MM.1S (cell line): ENCODE results near the gene GAB3.

Experiments used
- DNase-seq: peaks from one replicate; pipeline ENCODE4 v3.0.0-alpha.2; 2015
- H2AFZ ChIP-seq: fragments of 300-600 bp; sonication (generic); 2 replicates; pipeline ENCODE4 v1.6.0; 2016; ENCODE audit warnings: antibody characterized with exemption, low read length
- H3F3A ChIP-seq: fragments of 300-600 bp; sonication (generic); 2 replicates; pipeline ENCODE4 v1.6.1; 2016; ENCODE audit warnings: mild to moderate bottlenecking, antibody characterized with exemption, low read length, moderate library complexity, mixed read lengths; ENCODE audit not compliant: insufficient read depth
- H3K27ac ChIP-seq: fragments of 300-600 bp; sonication (generic); 2 replicates; pipeline ENCODE4 v1.5.1; 2016; ENCODE audit warnings: mild to moderate bottlenecking, low read length
- H3K27me3 ChIP-seq: fragments of 300-600 bp; sonication (generic); replicated peaks from 2 replicates; pipeline ENCODE4 v1.6.0; 2016; ENCODE audit warnings: low read length; ENCODE audit not compliant: insufficient read depth
- H3K36me3 ChIP-seq: fragments of 300-600 bp; sonication (generic); replicated peaks from 2 replicates; pipeline ENCODE4 v1.6.1; 2016; ENCODE audit warnings: mild to moderate bottlenecking, low read length, mixed read lengths; ENCODE audit not compliant: insufficient read depth
- H3K4me1 ChIP-seq: fragments of 300-600 bp; sonication (generic); 2 replicates; pipeline ENCODE4 v1.6.1; 2016; ENCODE audit warnings: low read length, mixed read lengths
- H3K4me2 ChIP-seq: fragments of 300-600 bp; sonication (generic); 2 replicates; pipeline ENCODE4 v1.6.0; 2016; ENCODE audit warnings: low read depth, low read length
- H3K4me3 ChIP-seq: fragments of 300-600 bp; sonication (generic); 2 replicates; pipeline ENCODE4 v1.5.1; 2016; ENCODE audit warnings: low read length, mixed read lengths
- H3K79me2 ChIP-seq: fragments of 300-600 bp; sonication (generic); 2 replicates; pipeline ENCODE4 v1.6.1; 2016; ENCODE audit warnings: mixed run types, low read length, mixed read lengths
- H3K9ac ChIP-seq: fragments of 300-600 bp; sonication (generic); 2 replicates; pipeline ENCODE4 v1.6.1; 2016; ENCODE audit warnings: low read length, mixed read lengths
- H3K9me2 ChIP-seq: fragments of 300-600 bp; sonication (generic); replicated peaks from 2 replicates; pipeline ENCODE4 v1.6.1; 2016; ENCODE audit warnings: mild to moderate bottlenecking, low read length, mixed read lengths; ENCODE audit not compliant: insufficient read depth
- H3K9me3 ChIP-seq: fragments of 300-600 bp; sonication (generic); replicated peaks from 2 replicates; pipeline ENCODE4 v1.6.1; 2016; ENCODE audit warnings: mild to moderate bottlenecking, low read length, mixed read lengths; ENCODE audit not compliant: insufficient read depth
- H4K20me1 ChIP-seq: fragments of 300-600 bp; sonication (generic); 2 replicates; pipeline ENCODE4 v1.6.1; 2016; ENCODE audit warnings: mild to moderate bottlenecking, low read length, moderate library complexity, mixed read lengths; ENCODE audit not compliant: insufficient read depth
- EZH2 ChIP-seq: fragments of 300-600 bp; sonication (generic); optimal IDR thresholded peaks from 2 replicates; pipeline ENCODE3; 2017; ENCODE audit warnings: low read depth, mild to moderate bottlenecking, antibody characterized with exemption, low read length, mixed read lengths
- EZH2phosphoT487 ChIP-seq: fragments of 300-600 bp; sonication (generic); IDR thresholded peaks from 2 replicates; pipeline ENCODE4 v1.6.1; 2018; ENCODE audit warnings: antibody characterized with exemption, low read length
- TF ChIP-seq, protein P1 (sequence below): fragments of 300-600 bp; sonication (generic); IDR thresholded peaks from 2 replicates; pipeline ENCODE4 v1.5.1; 2016; ENCODE audit warnings: antibody characterized with exemption, low read length, mixed read lengths

GAB3 gene

GRCh38 chrX:154780968-154781367 lies 30.1 kb upstream of the GAB3 start:
- Histone ChIP-seq H3K4me3 (no peak overlapping the region), H2AFZ (no peak overlapping the region), H3K36me3 (no peaks in the 10 kb centered on the region; the same call in 1 of the 2 replicates), H3K9me3 (no peaks in the 10 kb centered on the region), H3K27me3 (no peaks in the 10 kb centered on the region), H3K79me2 (no peaks in the 10 kb centered on the region), H3F3A (peaks cover 13% of the 10 kb centered on the region), H4K20me1 (no peaks in the 10 kb centered on the region), H3K4me2 (no peak overlapping the region), H3K27ac (no peak overlapping the region), H3K4me1 (peaks cover 28% of the 10 kb centered on the region), H3K9me2 (no peaks in the 10 kb centered on the region), H3K9ac (no peak overlapping the region)
- TF ChIP-seq EZH2phosphoT487 = no peak
- no peak for TF ChIP-seq EZH2
- TF ChIP-seq, protein P1, sequence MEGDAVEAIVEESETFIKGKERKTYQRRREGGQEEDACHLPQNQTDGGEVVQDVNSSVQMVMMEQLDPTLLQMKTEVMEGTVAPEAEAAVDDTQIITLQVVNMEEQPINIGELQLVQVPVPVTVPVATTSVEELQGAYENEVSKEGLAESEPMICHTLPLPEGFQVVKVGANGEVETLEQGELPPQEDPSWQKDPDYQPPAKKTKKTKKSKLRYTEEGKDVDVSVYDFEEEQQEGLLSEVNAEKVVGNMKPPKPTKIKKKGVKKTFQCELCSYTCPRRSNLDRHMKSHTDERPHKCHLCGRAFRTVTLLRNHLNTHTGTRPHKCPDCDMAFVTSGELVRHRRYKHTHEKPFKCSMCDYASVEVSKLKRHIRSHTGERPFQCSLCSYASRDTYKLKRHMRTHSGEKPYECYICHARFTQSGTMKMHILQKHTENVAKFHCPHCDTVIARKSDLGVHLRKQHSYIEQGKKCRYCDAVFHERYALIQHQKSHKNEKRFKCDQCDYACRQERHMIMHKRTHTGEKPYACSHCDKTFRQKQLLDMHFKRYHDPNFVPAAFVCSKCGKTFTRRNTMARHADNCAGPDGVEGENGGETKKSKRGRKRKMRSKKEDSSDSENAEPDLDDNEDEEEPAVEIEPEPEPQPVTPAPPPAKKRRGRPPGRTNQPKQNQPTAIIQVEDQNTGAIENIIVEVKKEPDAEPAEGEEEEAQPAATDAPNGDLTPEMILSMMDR = no peak
- DNase-seq = no peak

- H3K4me1 ChIP-seq = peaks cover 11% of the 10 kb centered on the region
- H3K4me3 ChIP-seq = no peak overlapping the region
- no peaks in the 10 kb centered on the region for H3K27me3 ChIP-seq
- H3K36me3 ChIP-seq = no peaks in the 10 kb centered on the region; the same call in 1 of the 2 replicates
- no peak overlapping the region for H3K9ac ChIP-seq
- H3K79me2 ChIP-seq = no peaks in the 10 kb centered on the region
- no peaks in the 10 kb centered on the region for H4K20me1 ChIP-seq
- H3K9me3 ChIP-seq = no peaks in the 10 kb centered on the region
- H2AFZ ChIP-seq = no peak overlapping the region
- peaks cover 13% of the 10 kb centered on the region for H3F3A ChIP-seq
- TF ChIP-seq EZH2 (no peak), EZH2phosphoT487 (no peak)
- TF ChIP-seq, protein P1 = no peak
- H3K9me2 ChIP-seq = no peaks in the 10 kb centered on the region
- no peak overlapping the region for H3K27ac ChIP-seq
- no peak for DNase-seq
- H3K4me2 ChIP-seq = no peak overlapping the region
Measured at GRCh38 chrX:154779261-154779660, 28.4 kb upstream of the GAB3 start.

DNA sequence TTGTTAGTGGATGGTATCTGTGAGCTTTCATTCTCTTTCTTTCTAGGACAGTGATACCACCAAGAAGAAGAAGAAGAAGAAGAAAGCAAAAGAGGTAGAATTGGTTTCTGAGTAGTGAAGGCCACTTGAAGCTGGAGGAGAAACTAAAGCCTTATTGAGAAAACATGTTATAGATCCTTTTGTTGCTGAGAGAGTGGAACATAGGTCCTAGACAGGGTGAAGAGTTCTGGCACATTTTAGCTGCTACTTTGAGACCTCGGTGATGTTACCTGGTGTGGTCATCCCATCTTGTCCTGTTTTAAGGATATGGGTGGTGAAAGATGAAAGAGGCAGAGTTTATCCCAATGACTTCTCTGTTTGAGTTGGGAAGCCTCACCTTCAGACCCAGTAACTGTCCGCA lies 25.9 kb upstream of the GAB3 start:
- no peak for DNase-seq
- Histone ChIP-seq H3K27ac (no peak overlapping the region), H3K36me3 (no peaks in the 10 kb centered on the region; the same call in none of the 2 replicates), H2AFZ (no peak overlapping the region), H3K4me1 (no peaks in the 10 kb centered on the region), H3K9me3 (no peaks in the 10 kb centered on the region), H3K27me3 (no peaks in the 10 kb centered on the region), H3F3A (no peaks in the 10 kb centered on the region), H3K4me2 (no peak overlapping the region), H3K4me3 (no peak overlapping the region), H4K20me1 (no peaks in the 10 kb centered on the region), H3K9me2 (no peaks in the 10 kb centered on the region), H3K9ac (no peak overlapping the region), H3K79me2 (0 out of 2 replicates have a peak, but pooled peaks cover 7% of the 10 kb centered on the region)
- TF ChIP-seq EZH2 = no peak
- TF ChIP-seq, protein P1 = no peak
- no peak for TF ChIP-seq EZH2phosphoT487
